B cell (primary cell): ENCODE data around the gene CAPRIN1. TPM values are rescaled to one million over a fixed set of nuclear protein-coding genes. Genes with fewer than 3 reads are reported as not detected.

ENCODE experiments used
- ATAC-seq: fragments of 200-7000 bp; cut with Tn5 transposase; one replicate; pipeline ENCODE4 v1.10.0; 2021; ENCODE audit warnings: low read depth, mild to moderate bottlenecking, moderate number of reproducible peaks, moderate library complexity
- CTCF ChIA-PET: fragments of 350-600 bp; sonication (Branson Sonifier 250); formaldehyde crosslinking; loops from one replicate; lab custom pipeline; 2021; ENCODE audit warnings: antibody characterized with exemption, inconsistent platforms; lab: Charles Lee
- POLR2A ChIA-PET: fragments of 350-600 bp; sonication (Branson Sonifier 250); formaldehyde crosslinking; loops from one replicate; lab custom pipeline; 2021; ENCODE audit warnings: antibody characterized with exemption; lab: Charles Lee
- DNase-seq: peaks from one replicate; pipeline ENCODE4 v3.0.0; 2013
- H2AFZ ChIP-seq: 2 replicates; pipeline ENCODE4 v1.6.1; 2012; ENCODE audit warnings: mild to moderate bottlenecking, low read depth, low read length; ENCODE audit not compliant: insufficient read depth, poor library complexity, severe bottlenecking
- H3K27ac ChIP-seq, 2 donors: 1 replicate in 1 of 2; 2 replicates in 1 of 2; pipeline ENCODE4 v1.5.1; 2012 to 2013; ENCODE audit warnings: low read length in 2 of 2, mild to moderate bottlenecking in 2 of 2, moderate library complexity in 1 of 2
- H3K27me3 ChIP-seq, 4 experiments: fragments of 200-600 bp in 1 of 4; sonication (generic) in 1 of 4; replicated peaks in 1 of 4; 1 replicate in 2 of 4; 2 replicates in 2 of 4; pipeline versions ENCODE4 v1.6.1 to v1.7.0; 2013 to 2016; ENCODE audit warnings: low read length in 3 of 4, mild to moderate bottlenecking in 2 of 4, mixed read lengths in 1 of 4, moderate library complexity in 1 of 4; ENCODE audit not compliant: insufficient read depth in 4 of 4, control insufficient read depth in 3 of 4; ENCODE audit errors: control extremely low read depth in 1 of 4
- H3K36me3 ChIP-seq, 2 experiments: replicated peaks in 1 of 2; 1 replicate in 1 of 2; 2 replicates in 1 of 2; pipeline versions ENCODE4 v1.6.1 to v1.7.1; 2013; ENCODE audit warnings: low read length in 1 of 2; ENCODE audit not compliant: insufficient read depth in 2 of 2, control insufficient read depth in 1 of 2; ENCODE audit errors: control extremely low read depth in 1 of 2, extremely low read depth in 1 of 2
- H3K4me1 ChIP-seq, 2 donors: fragments of 200-600 bp in 1 of 2; sonication (generic) in 1 of 2; 1 replicate in 1 of 2; 2 replicates in 1 of 2; pipeline versions ENCODE4 v1.5.1 to v1.6.1; 2013 to 2017; ENCODE audit warnings: low read length in 2 of 2; ENCODE audit not compliant: control insufficient read depth in 2 of 2, insufficient read depth in 2 of 2
- H3K4me2 ChIP-seq: replicated peaks from 2 replicates; pipeline ENCODE3; 2012; ENCODE audit warnings: mild to moderate bottlenecking, low read depth, low read length; ENCODE audit not compliant: poor library complexity, severe bottlenecking
- H3K4me3 ChIP-seq, 5 experiments: fragments of 200-600 bp in 1 of 5; sonication (generic) in 1 of 5; 1 replicate in 3 of 5; 2 replicates in 2 of 5; pipeline versions ENCODE4 v1.5.1 to v1.7.0; 2011 to 2016; ENCODE audit warnings: low read length in 4 of 5, mild to moderate bottlenecking in 4 of 5, low read depth in 2 of 5, control low read depth in 1 of 5, moderate library complexity in 1 of 5; ENCODE audit not compliant: insufficient read depth in 1 of 5; ENCODE audit errors: control extremely low read depth in 1 of 5, extremely low read depth in 1 of 5
- H3K79me2 ChIP-seq: fragments of 200-600 bp; sonication (generic); one replicate; pipeline ENCODE4 v1.6.0; 2016; ENCODE audit warnings: low read length; ENCODE audit not compliant: control insufficient read depth, insufficient read depth
- H3K9ac ChIP-seq: fragments of 200-600 bp; sonication (generic); 2 replicates; pipeline ENCODE4 v1.6.1; 2017; ENCODE audit warnings: mild to moderate bottlenecking, low read length, moderate library complexity
- H3K9me3 ChIP-seq, 3 donors: one replicate each; pipeline versions ENCODE4 v1.6.1 to v1.7.1; 2013; ENCODE audit warnings: low read length in 2 of 3; ENCODE audit not compliant: control insufficient read depth in 2 of 3, insufficient read depth in 1 of 3; ENCODE audit errors: control extremely low read depth in 1 of 3
- H4K20me1 ChIP-seq: 2 replicates; pipeline ENCODE4 v1.6.0; 2012; ENCODE audit warnings: mild to moderate bottlenecking, low read length; ENCODE audit not compliant: insufficient read depth, control insufficient read depth, poor library complexity, severe bottlenecking
- H3K27ac Mint-ChIP-seq: one replicate; pipeline ENCODE4 v1.8.0; 2021; ENCODE audit warnings: mixed read lengths
- H3K27me3 Mint-ChIP-seq: one replicate; pipeline ENCODE4 v1.8.0; 2021; ENCODE audit warnings: mixed read lengths
- H3K4me1 Mint-ChIP-seq: one replicate; pipeline ENCODE4 v1.8.0; 2021; ENCODE audit warnings: mixed read lengths
- H3K4me3 Mint-ChIP-seq: one replicate; pipeline ENCODE4 v1.8.0; 2021; ENCODE audit warnings: mixed read lengths
- H3K9me3 Mint-ChIP-seq: one replicate; pipeline ENCODE4 v1.8.0; 2022; ENCODE audit warnings: mixed read lengths; ENCODE audit not compliant: insufficient read depth
- CTCF ChIP-seq: fragments of 200-600 bp; IDR thresholded peaks from one replicate; pipeline ENCODE4 v1.8.0; 2022; ENCODE audit warnings: antibody characterized with exemption, mild to moderate bottlenecking
- EZH2 ChIP-seq: IDR thresholded peaks from 2 replicates; pipeline ENCODE4 v1.6.1; 2012; ENCODE audit warnings: borderline replicate concordance, low read depth, mild to moderate bottlenecking, moderate library complexity, low read length; ENCODE audit not compliant: insufficient read depth, poor library complexity, severe bottlenecking
- WGBS: methylation state at CpG from one replicate; pipeline ENCODE4 v1.1.5; 2013; ENCODE audit warnings: missing lambda C conversion rate; ENCODE audit not compliant: insufficient coverage; 5-methylcytosine and 5-hydroxymethylcytosine counted together
- intact Hi-C: fragments of 100-400 bp; cut with micrococcal nuclease; formaldehyde crosslinking; loops from one replicate; pipeline ENCODE4 v1.10.0; 2022
- polyA plus RNA-seq: library from polyadenylated mRNA; depleted of rRNA; stranded (reverse); fragments of >200 nt; gene quantifications from 2 replicates; pipeline ENCODE4 v1.2.3, GENCODE V29; 2012
- total RNA-seq, 2 donors: library from RNA; stranded (reverse); fragments of 120-200 nt in 1 of 2; gene quantifications; 1 replicate in 1 of 2; 2 replicates in 1 of 2; pipeline versions ENCODE4 v1.2.3 to v1.2.4, GENCODE V29; 2013 to 2022

Gene CAPRIN1
- total and polyA plus RNA-seq, 2 donors (not counting 1 experiment from before 2014, with no cell fraction given): 31.7 to 133 TPM

GRCh38 chr11:34067383-34068065 is 16.0 kb downstream of the CAPRIN1 start:
- Histone ChIP-seq H3K4me3 (no peak overlapping the region), H3K9ac (peak overlapping the region; percentile 4), H3K4me2 (peak overlapping the region; percentile 40), H3K27me3 (no peaks in the 10 kb centered on the region), H3K36me3 (peaks cover 7 to 31% of the 10 kb centered on the region in 2 experiments), H3K4me1 (peaks cover 14 to 17% of the 10 kb centered on the region in 2 donors), H3K79me2 (peaks cover 99% of the 10 kb centered on the region), H2AFZ (no peak overlapping the region), H3K9me3 (no peaks in the 10 kb centered on the region), H4K20me1 (peaks cover 92% of the 10 kb centered on the region), H3K27ac (peak overlapping the region; percentile 16 to 38)
- CTCF ChIA-PET: interaction anchor here (0.6 to 1.7 kb wide), 3 partner anchors 10 to 69 kb away, joined by 3 to 8 read pairs (median 4); no protein-coding TSS in a partner anchor
- intact Hi-C loops: loop anchor here (2.0 to 5.0 kb wide), 2 partner anchors 15 to 70 kb away; no protein-coding TSS in a partner anchor
- POLR2A ChIA-PET: no interaction called here
- Mint-ChIP-seq H3K4me1 (peaks cover 53% of the 10 kb centered on the region), H3K27me3 (no peaks in the 10 kb centered on the region), H3K27ac (peak overlapping the region; percentile 53), H3K4me3 (peak overlapping the region; percentile 38), H3K9me3 (no peaks in the 10 kb centered on the region)
- peak; percentile 58 for DNase-seq
- 62% methylated on average over 6 of the region's 7 CpGs for WGBS
- TF ChIP-seq CTCF (no peak), EZH2 (no peak)
- ATAC-seq: peak; percentile 77

GRCh38 chr11:34068111-34068510 is 16.6 kb downstream of the CAPRIN1 start:
- Histone ChIP-seq H4K20me1 (peaks cover 90% of the 10 kb centered on the region), H3K9me3 (no peaks in the 10 kb centered on the region), H3K36me3 (peaks cover 7 to 34% of the 10 kb centered on the region in 2 experiments), H3K79me2 (peaks cover 99% of the 10 kb centered on the region), H3K27me3 (no peaks in the 10 kb centered on the region), H3K9ac (peak overlapping the region; percentile 4), H3K4me3 (no peak overlapping the region), H3K4me1 (peaks cover 14 to 17% of the 10 kb centered on the region in 2 donors), H2AFZ (no peak overlapping the region), H3K4me2 (peak overlapping the region; percentile 40), H3K27ac (peak overlapping the region; percentile 16 to 38)
- ATAC-seq (no peak), DNase-seq (no peak)
- TF ChIP-seq EZH2: no peak
- TF ChIP-seq CTCF: no peak
- intact Hi-C loops: loop anchor here (5.0 kb wide), 1 partner anchor 71 kb away; no protein-coding TSS in a partner anchor
- Mint-ChIP-seq H3K27ac (peak overlapping the region; percentile 53), H3K4me1 (peaks cover 51% of the 10 kb centered on the region), H3K9me3 (no peaks in the 10 kb centered on the region), H3K4me3 (peak overlapping the region; percentile 38), H3K27me3 (no peaks in the 10 kb centered on the region)
- POLR2A ChIA-PET: no interaction called here
- WGBS: 80% methylated on average over 1 of the region's 2 CpGs
- CTCF ChIA-PET: interaction anchor here (1.4 to 1.7 kb wide), 2 partner anchors 9 to 69 kb away, joined by 4 to 8 read pairs; no protein-coding TSS in a partner anchor
